Fibroblast of villous mesenchyme (primary cell): Measurements from ENCODE around the gene ADAMTS7. TPM values are rescaled to one million over a fixed set of nuclear protein-coding genes. Genes with fewer than 3 reads are reported as not detected.
"Not testable (repeated sequence)": the region's sequence is repeated elsewhere in the genome, so short reads cannot be mapped to it uniquely, and the experiment has no call there.

ENCODE experiments used
- DNase-seq: peaks from one replicate; pipeline ENCODE4 v3.0.0-alpha.2; 2010; ENCODE audit warnings: low read depth
- H3K4me3 ChIP-seq: 2 replicates; pipeline ENCODE4 v1.5.1; 2011; ENCODE audit warnings: low read depth, mild to moderate bottlenecking, low read length
- CTCF ChIP-seq: IDR thresholded peaks from 2 replicates; pipeline ENCODE4 v1.5.1; 2012; ENCODE audit warnings: low read depth, mild to moderate bottlenecking, low read length; ENCODE audit not compliant: insufficient read depth
- total RNA-seq: library from RNA; depleted of rRNA; stranded (reverse); fragments of >200 nt; gene quantifications from 2 replicates; pipeline ENCODE4 v1.2.3, GENCODE V29; 2012

ADAMTS7 gene
- total RNA-seq, 1 donor: 16.4 TPM

GRCh38 chr15:78791357-78791756 lies 19.9 kb downstream of the ADAMTS7 start:
- no peak for TF ChIP-seq CTCF
- no peak overlapping the region for H3K4me3 ChIP-seq
- DNase-seq: no peak

GRCh38 chr15:78790027-78790426 lies 21.2 kb downstream of the ADAMTS7 start:
- DNase-seq: no peak
- no peak overlapping the region for H3K4me3 ChIP-seq
- TF ChIP-seq CTCF: no peak

- TF ChIP-seq CTCF: no peak
- no peak overlapping the region for H3K4me3 ChIP-seq
- DNase-seq: no peak
Measured at GRCh38 chr15:78789615-78790014, 21.6 kb downstream of the ADAMTS7 start.

- no peak for TF ChIP-seq CTCF
- DNase-seq: no peak
- no peak overlapping the region for H3K4me3 ChIP-seq
Measured at GRCh38 chr15:78788016-78788660, 23.1 kb downstream of the ADAMTS7 start.

GRCh38 chr15:78782402-78782801 lies 28.9 kb downstream of the ADAMTS7 start:
- H3K4me3 ChIP-seq, DNase-seq: not testable (repeated sequence)

- not testable (repeated sequence) for DNase-seq, H3K4me3 ChIP-seq
Measured at GRCh38 chr15:78781381-78781780, 29.9 kb downstream of the ADAMTS7 start.

- DNase-seq, H3K4me3 ChIP-seq: not testable (repeated sequence)
Measured at GRCh38 chr15:78779975-78780374, 31.3 kb downstream of the ADAMTS7 start.

GRCh38 chr15:78779176-78779785 lies 32.0 kb downstream of the ADAMTS7 start:
- H3K4me3 ChIP-seq: not testable (repeated sequence)

GRCh38 chr15:78778422-78778821 lies 32.8 kb downstream of the ADAMTS7 start:
- TF ChIP-seq CTCF: no peak
- H3K4me3 ChIP-seq: no peak overlapping the region
- no peak for DNase-seq

More at GRCh38 chr15:78779176-78779785, 32.0 kb downstream of the ADAMTS7 start:
- not testable (repeated sequence) for DNase-seq

- not testable (repeated sequence) for H3K4me3 ChIP-seq, DNase-seq
Measured at GRCh38 chr15:78777953-78778345, 33.3 kb downstream of the ADAMTS7 start.

GRCh38 chr15:78777290-78777952 lies 33.8 kb downstream of the ADAMTS7 start:
- DNase-seq, H3K4me3 ChIP-seq: not testable (repeated sequence)

GRCh38 chr15:78776046-78776925 lies 35.0 kb downstream of the ADAMTS7 start:
- not testable (repeated sequence) for DNase-seq, H3K4me3 ChIP-seq
